ENCODE results near the gene RXRA.

GRCh38 chr9:134396258-134396742 is 70.0 kb downstream of the RXRA start:
- TF ChIP-seq EZH2 (IDR thresholded peaks at IDR 0.05) (no peak), POLR2AphosphoS5 (IDR thresholded peaks at IDR 0.05; ENCODE audit: borderline replicate concordance, low read depth, low read length) (no peak), FOXP2 (optimal IDR thresholded peaks at IDR 0.05; ENCODE audit: control extremely low read depth, extremely low read length, insufficient read depth) (no peak)
